Measurements from ENCODE around the gene FXYD3.
"Not testable (repeated sequence)": the region's sequence is repeated elsewhere in the genome, so short reads cannot be mapped to it uniquely, and the experiment has no call there.

- TF ChIP-seq CTCF (optimal IDR thresholded peaks at IDR 0.05 in 1 of 3, IDR thresholded peaks at IDR 0.05 in 1 of 3, conservative IDR thresholded peaks at IDR 0.05 in 1 of 3; ENCODE audit: extremely low read depth in 1 of 3, insufficient read depth in 2 of 3, low read length in 3 of 3); EZH2 (IDR thresholded peaks at IDR 0.05; ENCODE audit: low read length): not testable (repeated sequence)
Observed at GRCh38 chr19:35103614-35104013, 12.0 kb upstream of the FXYD3 start.

Measured in keratinocyte (primary cell).